Mesenchymal stem cell (in vitro differentiated cells and primary cell): ENCODE results near the gene RASGRF2.

Source experiments
- DNase-seq: peaks from one replicate; pipeline ENCODE4 v3.0.0-alpha.2; 2013
- H2AFZ ChIP-seq: one replicate; pipeline ENCODE4 v1.6.1; 2013; ENCODE audit warnings: low read depth, mild to moderate bottlenecking, control low read depth, inconsistent platforms, low read length, moderate library complexity
- H2AK5ac ChIP-seq: 2 replicates; pipeline ENCODE4 v1.6.1; 2013; ENCODE audit warnings: low read length, moderate library complexity, mild to moderate bottlenecking, inconsistent platforms; ENCODE audit not compliant: severe bottlenecking
- H2BK120ac ChIP-seq: one replicate; pipeline ENCODE4 v1.6.1; 2013; ENCODE audit warnings: low read depth, mild to moderate bottlenecking, inconsistent platforms, low read length, moderate library complexity
- H2BK12ac ChIP-seq, 2 experiments: one replicate each; pipeline ENCODE4 v1.6.1; 2013; ENCODE audit warnings: inconsistent platforms in 2 of 2, low read length in 2 of 2, mild to moderate bottlenecking in 2 of 2, moderate library complexity in 2 of 2, control low read depth in 1 of 2
- H2BK15ac ChIP-seq: one replicate; pipeline ENCODE4 v1.6.1; 2013; ENCODE audit warnings: mild to moderate bottlenecking, low read depth, inconsistent platforms; ENCODE audit not compliant: poor library complexity, severe bottlenecking
- H2BK5ac ChIP-seq: 2 replicates; pipeline ENCODE4 v1.6.1; 2013; ENCODE audit warnings: low read depth, mild to moderate bottlenecking, low read length, control low read depth, inconsistent platforms; ENCODE audit not compliant: poor library complexity, severe bottlenecking
- H3K14ac ChIP-seq, 2 experiments: one replicate each; pipeline ENCODE4 v1.6.1; 2013; ENCODE audit warnings: inconsistent platforms in 2 of 2, low read length in 2 of 2, control low read depth in 1 of 2, mild to moderate bottlenecking in 1 of 2, moderate library complexity in 1 of 2
- H3K18ac ChIP-seq, 2 experiments: one replicate each; pipeline ENCODE4 v1.6.1; 2013; ENCODE audit warnings: inconsistent platforms in 2 of 2, low read length in 2 of 2, control low read depth in 1 of 2, low read depth in 1 of 2, mild to moderate bottlenecking in 1 of 2
- H3K23ac ChIP-seq, 2 experiments: one replicate each; pipeline ENCODE4 v1.6.1; 2013; ENCODE audit warnings: inconsistent platforms in 2 of 2, low read length in 2 of 2, mild to moderate bottlenecking in 2 of 2, moderate library complexity in 2 of 2, control low read depth in 1 of 2
- H3K27ac ChIP-seq: 2 replicates; pipeline ENCODE4 v1.5.1; 2013; ENCODE audit warnings: mild to moderate bottlenecking, moderate library complexity, low read length, control low read depth, inconsistent platforms; ENCODE audit not compliant: poor library complexity, severe bottlenecking
- H3K27me3 ChIP-seq, 2 experiments: 2 replicates each; pipeline versions ENCODE4 v1.6.1 to v1.7.0; 2013; ENCODE audit warnings: low read length in 2 of 2, mild to moderate bottlenecking in 2 of 2, moderate library complexity in 2 of 2, control low read depth in 1 of 2, inconsistent platforms in 1 of 2; ENCODE audit not compliant: control insufficient read depth in 1 of 2, insufficient read depth in 1 of 2
- H3K36me3 ChIP-seq, 2 experiments: 2 replicates each; pipeline versions ENCODE4 v1.6.1 to v1.7.0; 2013; ENCODE audit warnings: low read length in 2 of 2, control low read depth in 1 of 2, inconsistent platforms in 1 of 2, low read depth in 1 of 2, mild to moderate bottlenecking in 1 of 2; ENCODE audit not compliant: insufficient read depth in 2 of 2, control insufficient read depth in 1 of 2
- H3K4ac ChIP-seq, 2 experiments: one replicate each; pipeline ENCODE4 v1.6.1; 2013; ENCODE audit warnings: inconsistent platforms in 2 of 2, low read length in 2 of 2, mild to moderate bottlenecking in 2 of 2, moderate library complexity in 2 of 2, control low read depth in 1 of 2, low read depth in 1 of 2
- H3K4me1 ChIP-seq: 2 replicates; pipeline ENCODE4 v1.6.1; 2013; ENCODE audit warnings: low read depth, low read length, control low read depth; ENCODE audit not compliant: control insufficient read depth, insufficient read depth
- H3K4me2 ChIP-seq: 2 replicates; pipeline ENCODE4 v1.6.1; 2013; ENCODE audit warnings: low read length, mild to moderate bottlenecking, inconsistent platforms; ENCODE audit not compliant: poor library complexity, severe bottlenecking
- H3K4me3 ChIP-seq, 2 experiments: 2 replicates each; pipeline versions ENCODE4 v1.5.1 to v1.7.0; 2013; ENCODE audit warnings: low read length in 2 of 2, mild to moderate bottlenecking in 2 of 2, control low read depth in 1 of 2, low read depth in 1 of 2; ENCODE audit not compliant: insufficient read depth in 1 of 2
- H3K79me1 ChIP-seq: replicated peaks from 2 replicates; pipeline ENCODE4 v1.6.1; 2013; ENCODE audit warnings: mild to moderate bottlenecking, control low read depth, low read length, inconsistent platforms; ENCODE audit not compliant: poor library complexity, severe bottlenecking
- H3K9ac ChIP-seq: 2 replicates; pipeline ENCODE4 v1.7.0; 2013; ENCODE audit warnings: mild to moderate bottlenecking, low read length, moderate library complexity
- H3K9me3 ChIP-seq: 2 replicates; pipeline ENCODE4 v1.7.0; 2013; ENCODE audit warnings: mild to moderate bottlenecking, low read length; ENCODE audit not compliant: control insufficient read depth
- H4K8ac ChIP-seq: one replicate; pipeline ENCODE4 v1.6.1; 2013; ENCODE audit warnings: inconsistent platforms, mild to moderate bottlenecking, low read length, moderate library complexity
- H4K91ac ChIP-seq: one replicate; pipeline ENCODE4 v1.6.1; 2013; ENCODE audit warnings: mild to moderate bottlenecking, low read length, inconsistent platforms
- WGBS: methylation state at CpG from one replicate; pipeline ENCODE4 v1.1.7; 2013; ENCODE audit warnings: mixed read lengths; 5-methylcytosine and 5-hydroxymethylcytosine counted together

The RASGRF2 gene

DNA sequence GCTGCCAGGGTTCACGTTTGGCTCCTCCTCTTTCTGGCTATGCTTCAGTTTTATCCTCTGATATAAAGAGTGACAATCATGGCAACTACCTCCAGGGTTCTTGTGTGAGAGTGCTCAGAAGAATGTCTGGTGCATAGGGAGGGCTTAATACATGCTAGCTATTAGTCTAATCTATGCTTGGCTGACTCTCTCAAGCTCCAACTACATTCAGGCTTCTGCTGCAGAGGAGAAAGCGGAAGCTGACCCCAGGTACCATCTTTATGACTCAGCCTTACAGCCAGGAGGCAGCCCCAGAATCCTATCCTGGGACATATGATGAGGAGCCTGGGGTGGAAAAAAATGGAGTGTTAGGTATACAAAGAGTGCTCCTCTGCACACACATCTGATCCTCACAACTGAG, 32.1 kb upstream of the RASGRF2 start:
- H3K4me2 ChIP-seq: no peak overlapping the region
- H2BK12ac ChIP-seq: no peak overlapping the region
- H3K36me3 ChIP-seq: no peaks in the 10 kb centered on the region
- no peak overlapping the region for H3K14ac ChIP-seq
- H3K4ac ChIP-seq: no peak overlapping the region
- no peak overlapping the region for H2BK15ac ChIP-seq
- no peak overlapping the region for H3K9ac ChIP-seq
- no CpG with 5 or more reads among the region's 2 CpGs for WGBS
- no peak overlapping the region for H3K23ac ChIP-seq
- no peak overlapping the region for H4K91ac ChIP-seq
- H4K8ac ChIP-seq: no peak overlapping the region
- H3K9me3 ChIP-seq: no peaks in the 10 kb centered on the region
- no peak overlapping the region for H3K4me3 ChIP-seq
- H3K27ac ChIP-seq: no peak overlapping the region
- H3K79me1 ChIP-seq: no peaks in the 10 kb centered on the region
- no peaks in the 10 kb centered on the region for H3K4me1 ChIP-seq
- H3K18ac ChIP-seq: no peak overlapping the region
- no peak overlapping the region for H2AK5ac ChIP-seq
- DNase-seq: no peak
- H3K27me3 ChIP-seq: peaks cover 0 to 5% of the 10 kb centered on the region in 2 experiments
- H2BK5ac ChIP-seq: no peak overlapping the region
- no peak overlapping the region for H2AFZ ChIP-seq
- no peak overlapping the region for H2BK120ac ChIP-seq

DNA sequence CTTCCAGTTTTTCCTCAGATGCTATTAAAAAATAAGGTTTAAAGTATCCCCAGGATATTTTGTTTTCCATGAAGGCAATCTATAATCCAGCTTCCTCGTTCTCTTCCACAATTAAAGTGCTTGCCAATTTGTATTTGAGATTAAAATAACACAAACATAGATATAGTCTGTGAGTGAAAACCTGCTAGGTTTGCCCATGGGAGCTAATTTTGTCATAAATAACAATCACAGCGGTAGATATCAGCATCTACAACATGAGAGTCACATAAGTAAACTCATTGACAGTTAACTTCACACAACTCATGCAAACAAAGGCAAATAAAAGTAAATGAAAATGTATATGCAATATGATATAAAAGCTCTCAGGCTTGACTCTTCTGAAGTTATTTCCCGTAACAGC, 29.2 kb upstream of the RASGRF2 start:
- no peaks in the 10 kb centered on the region for H3K36me3 ChIP-seq
- H2BK5ac ChIP-seq: no peak overlapping the region
- no peak overlapping the region for H3K18ac ChIP-seq
- DNase-seq: no peak
- H3K9ac ChIP-seq: no peak overlapping the region
- H3K27ac ChIP-seq: no peak overlapping the region
- no peak overlapping the region for H4K8ac ChIP-seq
- no peak overlapping the region for H2BK120ac ChIP-seq
- H3K4ac ChIP-seq: no peak overlapping the region
- no peak overlapping the region for H3K4me2 ChIP-seq
- peaks cover 0 to 5% of the 10 kb centered on the region in 2 experiments for H3K27me3 ChIP-seq
- no peak overlapping the region for H2BK12ac ChIP-seq
- H3K9me3 ChIP-seq: no peaks in the 10 kb centered on the region
- no peak overlapping the region for H3K14ac ChIP-seq
- no peak overlapping the region for H2AFZ ChIP-seq
- H3K4me3 ChIP-seq: no peak overlapping the region
- WGBS: 97% methylated on average over 2 of the region's 3 CpGs
- no peaks in the 10 kb centered on the region for H3K79me1 ChIP-seq
- H2BK15ac ChIP-seq: no peak overlapping the region
- no peak overlapping the region for H2AK5ac ChIP-seq
- no peaks in the 10 kb centered on the region for H3K4me1 ChIP-seq
- H3K23ac ChIP-seq: no peak overlapping the region
- no peak overlapping the region for H4K91ac ChIP-seq

DNA sequence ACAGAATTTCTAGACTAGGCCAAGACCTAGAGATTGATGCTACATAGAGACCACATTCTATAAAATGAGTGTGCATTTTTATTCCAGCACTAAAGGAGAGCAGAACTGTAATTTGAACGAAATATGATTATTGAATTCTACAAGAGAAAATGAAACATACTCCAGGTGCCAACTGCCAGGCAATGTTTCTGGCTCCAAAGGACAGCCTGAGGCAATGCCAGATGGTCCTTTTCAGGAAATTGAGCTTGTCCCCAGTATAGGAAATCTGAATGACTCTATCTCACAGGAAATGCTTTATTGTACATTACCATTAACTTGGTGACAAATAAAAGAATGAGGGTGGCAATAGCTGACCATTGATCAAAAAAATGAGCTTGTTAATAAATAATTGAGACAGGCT, 28.8 kb upstream of the RASGRF2 start:
- Histone ChIP-seq H4K8ac (no peak overlapping the region), H3K4ac (no peak overlapping the region), H3K23ac (no peak overlapping the region), H3K4me1 (no peaks in the 10 kb centered on the region), H4K91ac (no peak overlapping the region), H3K14ac (no peak overlapping the region), H3K36me3 (no peaks in the 10 kb centered on the region), H3K18ac (no peak overlapping the region), H2BK15ac (no peak overlapping the region), H2BK12ac (no peak overlapping the region), H3K9ac (no peak overlapping the region), H3K9me3 (no peaks in the 10 kb centered on the region), H3K79me1 (no peaks in the 10 kb centered on the region), H2AFZ (no peak overlapping the region), H3K27ac (no peak overlapping the region), H2AK5ac (no peak overlapping the region), H2BK5ac (no peak overlapping the region), H2BK120ac (no peak overlapping the region), H3K27me3 (peaks cover 0 to 5% of the 10 kb centered on the region in 2 experiments), H3K4me3 (no peak overlapping the region), H3K4me2 (no peak overlapping the region)
- no CpG with 5 or more reads among the region's 1 CpG for WGBS
- DNase-seq: no peak

DNA sequence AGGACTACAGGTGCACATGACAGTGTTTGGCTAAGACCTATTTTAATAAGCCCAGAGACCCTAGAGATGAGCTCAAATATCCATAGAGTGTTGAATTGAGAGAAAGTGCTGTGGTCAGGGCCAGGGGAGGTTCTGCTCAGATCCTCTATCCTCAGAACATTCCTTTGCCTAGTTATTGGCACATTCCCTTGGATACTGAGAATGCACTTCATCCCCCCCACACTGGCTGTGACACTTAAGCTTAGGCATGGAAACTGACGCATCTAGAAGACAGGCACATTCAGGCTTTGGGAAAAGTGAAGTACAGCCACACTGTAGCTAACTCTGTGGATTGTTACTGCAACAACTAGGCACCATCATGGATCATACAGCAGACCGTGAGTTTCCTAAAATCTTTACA, 27.1 kb upstream of the RASGRF2 start:
- Histone ChIP-seq H3K18ac (no peak overlapping the region), H2BK120ac (no peak overlapping the region), H3K9ac (no peak overlapping the region), H2BK12ac (no peak overlapping the region), H2BK5ac (no peak overlapping the region), H3K27me3 (no peaks in the 10 kb centered on the region), H3K4me1 (peaks cover 2% of the 10 kb centered on the region), H2AFZ (no peak overlapping the region), H3K27ac (no peak overlapping the region), H3K14ac (no peak overlapping the region), H4K8ac (no peak overlapping the region), H2AK5ac (no peak overlapping the region), H3K79me1 (no peaks in the 10 kb centered on the region), H2BK15ac (no peak overlapping the region), H4K91ac (no peak overlapping the region), H3K4me2 (no peak overlapping the region), H3K4me3 (no peak overlapping the region), H3K23ac (no peak overlapping the region), H3K9me3 (no peaks in the 10 kb centered on the region), H3K36me3 (no peaks in the 10 kb centered on the region), H3K4ac (no peak overlapping the region)
- no peak for DNase-seq
- WGBS: 97% methylated on average over 2 of the region's 2 CpGs
